Measurements from ENCODE around the gene GINS1.

DNA sequence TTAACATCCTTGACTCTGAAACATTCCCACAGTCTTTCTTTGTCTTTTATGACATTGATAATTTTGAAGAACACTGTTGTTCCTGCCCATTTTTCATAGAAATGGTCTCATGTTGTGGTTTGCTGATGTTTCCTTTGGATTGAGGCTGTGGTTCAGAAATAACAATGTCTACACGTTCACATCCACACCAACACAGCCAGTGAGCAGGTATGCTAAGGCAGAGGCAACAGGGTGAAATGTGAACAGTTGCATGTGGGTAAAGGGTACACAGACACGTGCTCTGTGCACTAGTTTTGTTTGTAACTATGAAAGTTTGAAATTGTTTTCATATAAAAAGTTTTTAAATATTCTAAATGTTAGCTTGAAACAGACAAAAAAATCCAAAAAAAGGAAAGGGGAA is 78.4 kb downstream of the GINS1 start:
- TF ChIP-seq, protein P1, sequence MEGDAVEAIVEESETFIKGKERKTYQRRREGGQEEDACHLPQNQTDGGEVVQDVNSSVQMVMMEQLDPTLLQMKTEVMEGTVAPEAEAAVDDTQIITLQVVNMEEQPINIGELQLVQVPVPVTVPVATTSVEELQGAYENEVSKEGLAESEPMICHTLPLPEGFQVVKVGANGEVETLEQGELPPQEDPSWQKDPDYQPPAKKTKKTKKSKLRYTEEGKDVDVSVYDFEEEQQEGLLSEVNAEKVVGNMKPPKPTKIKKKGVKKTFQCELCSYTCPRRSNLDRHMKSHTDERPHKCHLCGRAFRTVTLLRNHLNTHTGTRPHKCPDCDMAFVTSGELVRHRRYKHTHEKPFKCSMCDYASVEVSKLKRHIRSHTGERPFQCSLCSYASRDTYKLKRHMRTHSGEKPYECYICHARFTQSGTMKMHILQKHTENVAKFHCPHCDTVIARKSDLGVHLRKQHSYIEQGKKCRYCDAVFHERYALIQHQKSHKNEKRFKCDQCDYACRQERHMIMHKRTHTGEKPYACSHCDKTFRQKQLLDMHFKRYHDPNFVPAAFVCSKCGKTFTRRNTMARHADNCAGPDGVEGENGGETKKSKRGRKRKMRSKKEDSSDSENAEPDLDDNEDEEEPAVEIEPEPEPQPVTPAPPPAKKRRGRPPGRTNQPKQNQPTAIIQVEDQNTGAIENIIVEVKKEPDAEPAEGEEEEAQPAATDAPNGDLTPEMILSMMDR (IDR thresholded peaks at IDR 0.05 in 2 of 3, conservative IDR thresholded peaks at IDR 0.05 in 1 of 3; ENCODE audit: borderline replicate concordance in 1 of 3, insufficient read depth in 1 of 3, low read depth in 2 of 3, low read length in 2 of 3): no peak
- TF ChIP-seq, protein P2, sequence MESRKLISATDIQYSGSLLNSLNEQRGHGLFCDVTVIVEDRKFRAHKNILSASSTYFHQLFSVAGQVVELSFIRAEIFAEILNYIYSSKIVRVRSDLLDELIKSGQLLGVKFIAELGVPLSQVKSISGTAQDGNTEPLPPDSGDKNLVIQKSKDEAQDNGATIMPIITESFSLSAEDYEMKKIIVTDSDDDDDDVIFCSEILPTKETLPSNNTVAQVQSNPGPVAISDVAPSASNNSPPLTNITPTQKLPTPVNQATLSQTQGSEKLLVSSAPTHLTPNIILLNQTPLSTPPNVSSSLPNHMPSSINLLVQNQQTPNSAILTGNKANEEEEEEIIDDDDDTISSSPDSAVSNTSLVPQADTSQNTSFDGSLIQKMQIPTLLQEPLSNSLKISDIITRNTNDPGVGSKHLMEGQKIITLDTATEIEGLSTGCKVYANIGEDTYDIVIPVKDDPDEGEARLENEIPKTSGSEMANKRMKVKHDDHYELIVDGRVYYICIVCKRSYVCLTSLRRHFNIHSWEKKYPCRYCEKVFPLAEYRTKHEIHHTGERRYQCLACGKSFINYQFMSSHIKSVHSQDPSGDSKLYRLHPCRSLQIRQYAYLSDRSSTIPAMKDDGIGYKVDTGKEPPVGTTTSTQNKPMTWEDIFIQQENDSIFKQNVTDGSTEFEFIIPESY (IDR thresholded peaks at IDR 0.05; ENCODE audit: extremely low read depth, insufficient replicate concordance, low read length): no peak
- TF ChIP-seq ELF1 (IDR thresholded peaks at IDR 0.05; ENCODE audit: borderline replicate concordance, low read depth) (no peak), SRF (IDR thresholded peaks at IDR 0.05; ENCODE audit: low read depth) (no peak), CEBPB (IDR thresholded peaks at IDR 0.05; ENCODE audit: low read depth) (no peak), POLR2A (IDR thresholded peaks at IDR 0.05; ENCODE audit: borderline replicate concordance, extremely low read depth, insufficient read depth, insufficient read length) (no peak), EZH2 (IDR thresholded peaks at IDR 0.05) (no peak), CBX3 (IDR thresholded peaks at IDR 0.05; ENCODE audit: low read depth) (no peak), JUND (IDR thresholded peaks at IDR 0.05) (no peak), TCF7L2 (IDR thresholded peaks at IDR 0.05; ENCODE audit: borderline replicate concordance, extremely low read depth, insufficient read depth, insufficient read length) (no peak), POLR2AphosphoS5 (IDR thresholded peaks at IDR 0.05; ENCODE audit: low read depth, low read length) (no peak), SP1 (IDR thresholded peaks at IDR 0.05; ENCODE audit: low read depth) (no peak)
- TF ChIP-seq, protein P3, sequence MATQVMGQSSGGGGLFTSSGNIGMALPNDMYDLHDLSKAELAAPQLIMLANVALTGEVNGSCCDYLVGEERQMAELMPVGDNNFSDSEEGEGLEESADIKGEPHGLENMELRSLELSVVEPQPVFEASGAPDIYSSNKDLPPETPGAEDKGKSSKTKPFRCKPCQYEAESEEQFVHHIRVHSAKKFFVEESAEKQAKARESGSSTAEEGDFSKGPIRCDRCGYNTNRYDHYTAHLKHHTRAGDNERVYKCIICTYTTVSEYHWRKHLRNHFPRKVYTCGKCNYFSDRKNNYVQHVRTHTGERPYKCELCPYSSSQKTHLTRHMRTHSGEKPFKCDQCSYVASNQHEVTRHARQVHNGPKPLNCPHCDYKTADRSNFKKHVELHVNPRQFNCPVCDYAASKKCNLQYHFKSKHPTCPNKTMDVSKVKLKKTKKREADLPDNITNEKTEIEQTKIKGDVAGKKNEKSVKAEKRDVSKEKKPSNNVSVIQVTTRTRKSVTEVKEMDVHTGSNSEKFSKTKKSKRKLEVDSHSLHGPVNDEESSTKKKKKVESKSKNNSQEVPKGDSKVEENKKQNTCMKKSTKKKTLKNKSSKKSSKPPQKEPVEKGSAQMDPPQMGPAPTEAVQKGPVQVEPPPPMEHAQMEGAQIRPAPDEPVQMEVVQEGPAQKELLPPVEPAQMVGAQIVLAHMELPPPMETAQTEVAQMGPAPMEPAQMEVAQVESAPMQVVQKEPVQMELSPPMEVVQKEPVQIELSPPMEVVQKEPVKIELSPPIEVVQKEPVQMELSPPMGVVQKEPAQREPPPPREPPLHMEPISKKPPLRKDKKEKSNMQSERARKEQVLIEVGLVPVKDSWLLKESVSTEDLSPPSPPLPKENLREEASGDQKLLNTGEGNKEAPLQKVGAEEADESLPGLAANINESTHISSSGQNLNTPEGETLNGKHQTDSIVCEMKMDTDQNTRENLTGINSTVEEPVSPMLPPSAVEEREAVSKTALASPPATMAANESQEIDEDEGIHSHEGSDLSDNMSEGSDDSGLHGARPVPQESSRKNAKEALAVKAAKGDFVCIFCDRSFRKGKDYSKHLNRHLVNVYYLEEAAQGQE (IDR thresholded peaks at IDR 0.05; ENCODE audit: low read depth): no peak
- TF ChIP-seq, protein P4, sequence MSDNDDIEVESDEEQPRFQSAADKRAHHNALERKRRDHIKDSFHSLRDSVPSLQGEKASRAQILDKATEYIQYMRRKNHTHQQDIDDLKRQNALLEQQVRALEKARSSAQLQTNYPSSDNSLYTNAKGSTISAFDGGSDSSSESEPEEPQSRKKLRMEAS (IDR thresholded peaks at IDR 0.05): no peak

All from HCT116 (cell line).